HG03521 (cell line): ENCODE data around the gene TOGARAM1.

ENCODE experiments used
- ATAC-seq: cut with Tn5 transposase; IDR thresholded peaks from one replicate; pipeline ENCODE4 v1.9.1; 2021; ENCODE audit warnings: mild to moderate bottlenecking, moderate library complexity; ENCODE audit not compliant: unreplicated experiment

Gene TOGARAM1

DNA sequence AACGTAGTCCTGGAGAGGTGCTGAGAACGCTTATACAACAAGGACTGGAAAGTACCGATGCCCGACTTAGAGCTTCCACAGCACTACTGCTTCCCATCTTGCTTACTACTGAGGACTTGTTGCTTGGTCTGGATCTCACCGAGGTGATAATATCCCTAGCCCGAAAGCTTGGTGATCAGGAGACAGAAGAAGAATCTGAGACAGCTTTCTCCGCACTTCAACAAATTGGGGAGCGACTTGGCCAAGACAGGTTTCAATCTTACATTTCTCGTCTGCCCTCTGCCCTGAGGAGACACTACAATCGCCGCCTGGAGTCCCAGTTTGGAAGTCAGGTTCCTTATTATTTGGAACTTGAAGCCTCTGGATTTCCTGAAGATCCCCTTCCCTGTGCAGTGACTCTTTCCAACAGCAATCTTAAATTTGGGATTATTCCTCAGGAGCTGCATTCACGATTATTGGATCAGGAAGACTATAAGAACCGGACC, 1.1 kb downstream of the TOGARAM1 start:
- ATAC-seq: no peak

DNA sequence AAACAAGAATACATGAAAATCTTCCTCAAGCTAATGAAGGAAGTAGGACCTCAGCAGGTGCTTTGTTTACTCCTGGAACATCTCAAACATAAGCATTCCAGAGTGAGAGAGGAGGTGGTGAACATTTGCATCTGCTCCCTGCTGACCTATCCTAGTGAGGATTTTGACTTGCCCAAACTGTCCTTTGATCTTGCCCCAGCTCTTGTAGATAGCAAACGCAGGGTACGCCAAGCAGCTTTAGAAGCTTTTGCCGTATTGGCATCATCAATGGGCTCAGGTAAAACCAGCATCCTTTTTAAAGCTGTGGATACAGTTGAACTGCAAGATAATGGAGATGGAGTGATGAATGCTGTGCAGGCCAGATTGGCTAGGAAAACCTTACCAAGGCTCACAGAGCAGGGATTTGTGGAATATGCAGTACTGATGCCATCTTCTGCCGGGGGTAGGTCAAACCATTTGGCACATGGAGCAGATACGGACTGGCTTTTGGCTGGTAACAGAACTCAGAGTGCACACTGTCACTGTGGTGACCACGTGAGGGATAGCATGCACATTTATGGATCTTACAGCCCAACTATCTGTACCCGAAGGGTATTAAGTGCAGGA, 1.9 kb downstream of the TOGARAM1 start:
- ATAC-seq: no peak

DNA sequence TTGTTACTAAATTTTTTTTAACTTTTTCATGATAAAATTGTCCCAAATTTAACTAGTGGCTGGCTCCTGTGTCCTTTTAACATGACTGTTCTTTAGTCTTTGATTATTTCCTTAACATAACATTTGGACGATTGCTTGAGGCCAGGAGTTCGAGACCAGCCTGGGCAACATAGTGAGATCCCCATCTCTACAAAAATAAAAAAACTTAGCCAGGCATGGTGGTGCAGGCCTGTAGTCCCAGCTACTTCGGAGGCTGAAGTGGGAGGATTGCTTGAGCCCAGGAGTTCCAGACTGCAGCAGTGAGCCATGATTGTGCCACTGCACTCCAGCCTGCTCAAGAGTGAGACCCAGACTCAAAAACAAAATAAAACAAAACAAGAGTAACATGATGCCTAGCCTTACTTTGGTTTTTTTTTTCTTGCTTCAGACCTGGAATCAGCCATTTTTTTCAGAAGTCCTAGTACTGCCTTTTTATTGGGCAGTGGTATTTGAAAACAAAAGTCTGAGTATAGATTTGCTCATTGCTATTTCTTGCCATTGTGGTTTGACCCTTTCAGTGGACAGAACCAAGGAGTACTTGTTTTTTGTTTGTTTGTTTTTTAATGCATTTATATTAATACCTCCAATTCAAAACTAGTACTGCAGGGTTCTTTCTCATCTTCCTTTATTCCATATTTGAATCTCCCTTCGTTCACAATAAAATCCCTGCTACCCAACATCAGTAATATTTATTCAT, 4.8 kb downstream of the TOGARAM1 start:
- no peak for ATAC-seq

DNA sequence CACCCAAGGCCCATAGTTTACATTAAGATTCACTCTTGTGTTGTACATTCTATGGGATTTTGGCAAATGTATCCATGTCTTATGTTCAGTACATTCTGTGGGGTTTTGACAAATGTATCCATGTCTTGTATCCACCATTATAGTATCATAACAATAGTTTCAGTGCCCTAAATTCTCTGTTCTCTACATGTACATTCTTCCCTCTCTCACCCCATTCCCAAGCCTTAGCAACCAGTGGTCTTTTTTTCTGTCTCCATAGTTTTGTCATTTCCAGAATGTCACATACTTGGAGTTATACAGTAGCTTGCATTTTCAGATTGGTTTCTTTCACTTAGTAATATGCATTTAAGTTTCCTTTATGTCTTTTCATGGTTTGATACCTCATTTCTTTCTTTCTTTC, 6.7 kb downstream of the TOGARAM1 start:
- ATAC-seq: no peak

DNA sequence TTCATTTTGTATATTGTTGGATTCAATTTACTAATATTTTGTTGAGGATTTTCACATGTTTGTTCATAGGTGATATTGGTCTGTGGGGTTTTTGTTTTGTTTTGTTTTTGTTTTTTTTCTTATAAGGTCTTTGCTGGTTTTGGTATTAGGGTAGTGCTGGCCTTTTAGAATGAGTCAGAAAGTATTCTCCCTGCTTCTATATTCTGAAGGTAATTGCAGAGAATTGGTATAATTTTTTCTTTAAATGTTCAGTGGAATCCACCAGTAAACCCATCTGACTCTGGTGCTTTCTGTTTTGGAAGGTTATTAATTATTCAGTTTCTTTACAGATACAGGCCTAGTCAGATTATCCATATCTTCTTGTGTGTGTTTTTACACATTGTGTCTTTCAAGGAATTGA, 8.9 kb downstream of the TOGARAM1 start:
- ATAC-seq: no peak

DNA sequence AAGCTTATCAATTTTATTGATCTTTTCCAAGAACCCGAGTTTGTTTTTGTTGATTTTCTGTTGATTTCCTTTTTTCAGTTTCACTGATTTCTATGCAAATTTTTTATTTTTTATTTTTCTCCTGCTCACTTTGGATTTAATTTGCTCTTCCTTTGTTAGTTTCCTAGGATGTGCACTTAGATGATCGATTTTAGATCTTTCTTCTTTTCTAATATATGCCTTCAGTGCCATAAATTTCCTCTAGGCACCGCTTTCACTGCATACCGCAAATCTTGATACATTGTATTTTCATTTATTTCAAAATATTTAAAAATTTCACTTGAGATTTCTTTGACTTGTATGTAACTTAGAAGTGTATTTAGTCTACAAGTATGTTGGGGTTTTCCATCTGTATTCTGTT, 9.5 kb downstream of the TOGARAM1 start:
- no peak for ATAC-seq

DNA sequence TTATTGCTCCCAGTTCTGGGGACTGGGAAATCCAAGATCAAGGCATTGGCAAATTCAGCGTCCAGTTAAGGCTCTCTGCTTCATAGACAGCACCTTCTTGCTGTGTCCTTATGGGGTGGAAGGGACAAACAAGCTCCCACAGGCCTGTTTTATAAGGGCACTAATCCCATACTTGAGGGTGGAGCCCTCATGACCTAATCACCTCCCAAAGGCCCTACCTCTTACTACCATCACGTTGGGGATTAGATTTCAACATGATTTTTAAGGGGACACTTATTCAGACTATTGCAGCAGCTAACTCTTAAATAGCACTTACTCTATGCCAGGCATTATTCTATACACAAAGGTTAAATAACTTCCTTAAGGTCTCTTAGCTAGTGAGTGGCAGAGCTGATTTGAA, 17.3 kb downstream of the TOGARAM1 start:
- ATAC-seq: no peak

DNA sequence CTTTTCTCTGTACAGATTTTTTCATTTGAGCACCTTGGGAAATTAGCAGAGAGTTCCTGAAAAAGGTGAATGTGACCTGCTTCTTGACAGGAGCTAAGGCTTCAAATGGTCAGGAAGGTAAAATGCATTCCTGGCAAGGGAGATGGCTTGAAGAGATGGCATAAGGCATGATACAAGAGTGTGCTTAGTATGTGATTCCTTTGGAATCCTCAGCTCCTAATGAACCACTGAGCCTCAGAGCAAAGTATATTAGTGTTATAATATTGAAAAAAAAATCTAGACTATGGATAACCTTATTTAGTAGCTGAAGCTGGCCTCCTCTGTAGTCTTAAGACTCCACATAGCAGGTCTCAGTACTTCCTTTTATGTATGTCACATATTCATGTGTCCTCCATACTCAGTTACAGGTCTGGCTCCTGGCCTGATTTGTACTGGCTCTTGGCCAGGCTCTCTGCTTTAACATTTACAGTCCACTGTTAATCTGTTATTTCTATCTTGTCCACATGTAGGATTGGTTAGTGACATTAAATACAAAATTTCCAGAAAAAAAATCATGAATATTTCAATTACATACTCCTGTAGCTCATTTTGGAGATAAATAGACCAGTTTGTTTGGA, 17.9 kb downstream of the TOGARAM1 start:
- no peak for ATAC-seq

DNA sequence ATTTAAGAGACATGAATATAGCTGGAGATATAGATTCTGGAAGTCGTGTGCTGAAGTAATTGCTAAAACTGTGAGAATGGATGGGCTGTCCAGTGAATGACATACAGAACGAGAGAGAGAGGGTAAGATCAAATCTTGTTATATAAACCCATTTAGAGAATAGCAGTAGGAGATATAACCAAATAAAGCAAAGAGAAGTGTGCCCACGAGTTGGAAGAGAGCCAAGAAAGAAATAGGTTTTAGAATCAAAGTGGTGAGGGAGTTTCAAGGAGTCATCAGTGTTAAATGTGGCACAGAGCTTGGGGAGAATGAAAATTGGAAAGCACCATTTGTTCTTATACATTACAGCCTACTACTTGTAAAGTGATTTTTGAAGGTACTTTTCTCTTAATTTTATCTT, 19.2 kb downstream of the TOGARAM1 start:
- no peak for ATAC-seq

DNA sequence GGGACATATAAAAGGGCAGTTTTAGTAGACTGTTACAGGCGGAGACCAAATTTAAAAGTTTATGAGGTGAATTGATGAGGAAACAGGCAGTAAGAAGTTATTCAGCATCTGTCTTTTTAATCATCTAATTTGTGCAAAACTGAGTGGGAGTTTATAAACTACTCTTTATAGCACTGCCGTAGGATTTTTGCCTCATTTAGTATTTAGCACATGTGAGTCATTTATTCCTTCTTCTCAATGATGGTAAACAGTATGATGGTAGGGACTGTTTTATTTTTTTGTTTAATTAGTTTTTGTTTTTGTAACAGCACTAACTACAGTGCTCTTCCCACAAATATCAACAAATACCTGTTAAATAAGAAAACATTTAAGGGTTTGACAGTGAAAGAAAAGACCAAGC, 20.6 kb downstream of the TOGARAM1 start:
- ATAC-seq: no peak

DNA sequence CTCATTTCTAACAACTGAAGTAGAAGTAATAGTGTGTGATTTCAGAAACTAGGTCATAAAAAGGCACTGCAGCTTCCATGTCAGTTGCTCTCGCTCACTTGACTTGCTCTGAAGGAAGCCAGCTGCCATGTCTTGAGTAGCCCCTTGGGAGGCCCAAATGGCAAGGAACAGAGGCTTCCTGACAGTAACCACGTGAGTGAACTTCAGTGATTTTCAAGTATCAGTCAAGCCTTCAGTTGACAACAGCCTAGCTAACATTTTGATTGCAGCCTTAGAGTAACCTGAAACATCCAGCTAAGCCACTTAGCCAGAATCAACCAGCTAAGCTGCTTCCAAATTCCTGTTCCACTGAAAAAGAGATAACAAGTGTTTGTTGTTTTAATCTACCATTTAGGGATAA, 26.7 kb downstream of the TOGARAM1 start:
- ATAC-seq: no peak

DNA sequence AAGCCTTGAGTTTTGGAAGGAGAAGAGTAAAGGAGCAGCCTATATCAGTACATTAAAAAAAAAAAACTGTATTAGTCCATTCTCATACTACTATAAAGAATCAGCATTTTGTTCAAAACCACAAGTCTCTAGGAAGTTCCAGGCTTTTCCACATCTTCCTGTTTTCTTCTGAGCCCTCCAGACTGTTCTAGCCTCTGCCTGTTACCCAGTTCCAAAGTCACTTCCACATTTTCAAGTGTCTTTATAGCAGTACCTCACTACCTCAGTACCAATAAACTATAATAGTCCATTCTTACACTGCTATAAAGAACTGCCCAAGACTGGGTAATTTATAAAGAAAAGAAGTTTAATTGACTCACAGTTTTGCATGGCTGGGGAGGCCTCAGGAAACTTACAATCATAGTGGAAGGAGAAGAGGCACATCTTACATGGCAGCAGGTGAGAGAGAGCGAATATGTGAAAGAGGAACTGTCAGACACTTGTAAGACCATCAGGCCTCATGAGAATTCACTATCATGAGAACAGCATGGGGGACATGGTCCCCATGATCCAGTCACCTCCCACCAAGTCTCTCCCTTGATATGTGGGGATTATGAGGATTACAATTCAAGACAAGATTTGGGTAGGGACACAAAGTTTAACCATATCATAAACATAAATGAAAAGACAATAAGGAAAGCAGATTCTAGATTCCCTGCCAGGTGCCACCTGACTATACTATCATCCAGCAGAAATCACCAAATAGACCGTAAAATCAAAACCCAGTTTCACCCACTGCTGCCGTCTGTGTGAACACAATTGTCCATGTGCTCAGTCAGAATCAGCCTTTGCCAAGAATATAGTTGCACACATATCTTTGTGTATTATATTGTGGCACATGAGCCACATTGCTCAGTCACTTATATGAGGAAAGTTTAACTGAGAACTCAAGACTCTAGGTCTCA, 27.8 kb downstream of the TOGARAM1 start:
- ATAC-seq: no peak

DNA sequence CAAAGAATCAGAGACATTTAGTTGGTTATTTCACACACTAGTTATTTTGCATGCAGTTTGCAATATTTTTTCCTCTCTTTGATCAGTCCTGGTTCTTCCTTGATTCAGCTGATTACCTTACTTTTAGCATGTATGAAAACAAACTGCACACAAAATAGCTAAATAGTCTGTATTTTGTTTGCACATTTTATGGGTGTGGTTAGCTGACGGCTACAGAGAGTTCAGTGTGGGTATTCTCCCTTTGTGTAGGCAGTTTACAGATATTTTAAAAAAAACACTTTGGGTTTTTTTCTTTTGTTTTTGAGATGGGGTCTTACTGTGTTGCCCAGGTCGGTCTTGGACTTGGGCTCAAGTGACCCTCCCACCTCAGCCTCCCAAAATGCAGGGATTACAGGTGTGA, 28.5 kb downstream of the TOGARAM1 start:
- no peak for ATAC-seq

DNA sequence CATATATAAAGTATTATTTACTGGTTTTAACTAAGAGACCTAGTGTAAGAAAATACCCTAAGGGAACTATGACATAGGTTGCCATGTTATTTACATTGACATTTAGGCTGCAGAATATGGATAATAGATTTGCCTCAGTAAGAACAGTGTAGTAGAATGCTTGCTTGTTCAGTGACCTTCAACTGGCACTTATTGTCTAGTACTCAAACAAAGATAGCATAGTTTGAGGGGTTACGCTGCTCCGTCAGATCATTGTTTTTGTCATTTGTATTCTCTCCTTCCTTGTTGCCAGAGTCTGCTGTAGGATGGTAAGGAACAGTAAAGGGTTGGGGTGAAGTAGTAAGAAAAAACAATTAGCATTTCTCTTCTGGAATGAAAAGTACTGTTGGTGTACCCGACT, 33.2 kb downstream of the TOGARAM1 start:
- no peak for ATAC-seq

DNA sequence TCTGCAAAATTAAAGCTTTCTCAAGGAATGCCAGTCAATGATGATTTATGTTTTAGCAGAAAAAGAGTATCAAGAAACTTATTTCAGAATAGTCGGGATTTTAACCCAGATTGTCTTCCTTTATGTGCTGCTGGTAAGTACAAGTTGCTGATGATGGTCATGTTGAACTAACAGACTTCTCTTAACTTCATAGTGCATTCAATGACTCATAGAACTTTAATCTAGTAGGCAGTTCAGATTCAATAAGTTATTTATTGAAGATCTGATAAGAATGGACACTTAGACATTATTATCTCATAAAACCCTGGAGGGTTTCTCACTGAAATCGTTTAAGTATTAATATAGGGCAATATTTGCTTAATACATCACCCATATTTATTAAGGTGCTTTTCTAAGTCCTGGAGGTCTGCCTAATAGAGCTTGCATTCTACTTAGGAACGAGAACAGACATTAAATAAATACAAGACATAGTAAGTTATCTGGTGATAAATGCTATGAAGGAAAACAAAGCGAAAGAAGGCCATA, 33.8 kb downstream of the TOGARAM1 start:
- ATAC-seq: no peak

DNA sequence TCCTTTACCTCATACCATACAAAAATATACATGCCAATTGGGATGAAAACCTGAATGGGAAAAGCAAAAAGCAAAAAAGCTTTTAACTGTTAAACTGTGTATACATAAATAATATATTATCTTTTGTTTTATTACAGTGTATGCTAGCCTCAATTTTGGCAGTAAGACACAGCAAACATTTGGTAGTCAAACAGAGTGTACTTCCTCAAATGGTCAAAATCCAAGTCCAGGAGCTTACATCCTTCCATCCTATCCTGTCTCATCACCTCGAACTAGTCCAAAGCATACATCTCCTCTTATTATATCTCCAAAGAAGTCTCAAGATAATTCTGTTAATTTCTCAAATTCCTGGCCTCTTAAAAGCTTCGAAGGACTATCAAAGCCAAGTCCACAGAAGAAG, 41.9 kb downstream of the TOGARAM1 start:
- ATAC-seq: no peak

DNA sequence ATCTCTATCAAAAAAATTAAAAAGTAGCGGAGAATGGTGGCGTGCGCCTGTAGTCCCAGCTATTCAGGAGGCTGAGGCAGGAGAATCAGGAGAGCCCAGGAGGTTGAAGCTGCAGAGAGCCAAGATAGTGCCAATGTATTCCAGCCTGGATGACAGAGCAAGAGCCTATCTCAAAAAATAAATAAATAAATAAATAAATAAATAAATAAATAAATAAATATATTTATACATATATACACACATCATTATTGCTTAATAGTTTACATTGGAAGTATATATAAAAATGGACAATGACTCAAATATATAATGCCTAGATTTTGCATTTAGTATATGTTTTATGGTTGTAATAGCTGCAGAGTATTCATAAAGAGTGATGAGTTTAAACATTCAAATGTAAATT, 53.1 kb downstream of the TOGARAM1 start:
- ATAC-seq: no peak

DNA sequence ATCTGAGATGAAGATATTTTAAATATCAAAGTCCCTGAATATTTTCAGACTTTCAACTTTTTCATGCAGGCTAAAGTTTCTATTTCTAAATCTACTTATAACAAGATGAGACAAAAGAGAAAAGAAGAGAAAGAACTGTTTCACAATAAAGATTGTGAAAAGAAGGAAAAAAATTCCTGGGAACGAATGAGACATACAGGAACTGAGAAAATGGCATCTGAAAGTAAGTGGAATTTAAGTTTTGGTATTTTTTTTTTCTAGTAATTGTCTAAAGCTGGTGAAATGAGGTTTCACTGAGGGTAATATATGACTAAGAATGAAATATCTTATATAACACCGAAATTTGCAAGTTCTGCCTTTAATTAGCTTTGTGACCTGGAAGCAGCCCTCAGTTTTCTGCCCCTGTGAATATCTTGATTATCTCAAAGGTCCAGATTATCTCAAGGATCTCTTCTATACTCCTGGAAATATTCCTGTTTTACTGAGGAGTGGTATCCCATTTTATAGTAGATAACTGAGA, 66.2 kb downstream of the TOGARAM1 start:
- no peak for ATAC-seq

DNA sequence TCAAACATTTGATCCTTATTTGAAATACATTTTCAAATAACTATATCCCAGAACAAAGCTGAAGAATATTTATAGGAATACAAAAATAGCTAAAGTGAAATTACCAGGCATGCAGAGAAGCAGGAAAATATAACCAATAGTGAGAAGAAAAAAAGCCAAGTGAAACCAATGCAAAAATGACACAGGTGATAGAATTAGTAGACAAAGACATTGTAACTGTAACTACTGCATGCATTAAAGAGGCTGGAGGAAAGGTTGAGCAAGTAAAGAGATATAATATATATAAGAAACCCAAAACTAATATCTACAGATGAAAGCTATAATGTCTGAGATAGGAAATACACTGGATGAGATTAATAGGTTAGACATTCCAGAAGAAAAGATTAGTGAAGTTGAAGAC, 72.7 kb downstream of the TOGARAM1 start:
- ATAC-seq: no peak

DNA sequence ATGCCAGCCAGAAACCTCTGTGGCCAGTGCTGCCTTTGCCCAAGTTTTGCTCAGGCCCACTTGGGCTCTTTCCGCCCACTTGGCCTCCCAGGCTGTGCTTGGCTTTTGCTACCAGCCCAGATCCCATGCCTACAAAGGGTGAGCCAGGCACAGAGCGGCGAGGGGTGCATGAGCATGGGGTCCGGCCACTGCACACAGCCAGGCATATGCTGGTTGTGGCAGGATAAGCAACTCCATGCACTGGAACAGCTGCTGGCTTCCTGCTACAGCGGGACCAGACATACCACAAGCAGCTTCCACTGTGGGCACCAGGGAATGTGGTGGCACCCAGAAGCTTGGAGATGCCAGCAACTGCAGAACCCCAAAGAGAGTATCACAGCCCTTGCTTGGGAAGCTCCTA, 76.3 kb downstream of the TOGARAM1 start:
- no peak for ATAC-seq

DNA sequence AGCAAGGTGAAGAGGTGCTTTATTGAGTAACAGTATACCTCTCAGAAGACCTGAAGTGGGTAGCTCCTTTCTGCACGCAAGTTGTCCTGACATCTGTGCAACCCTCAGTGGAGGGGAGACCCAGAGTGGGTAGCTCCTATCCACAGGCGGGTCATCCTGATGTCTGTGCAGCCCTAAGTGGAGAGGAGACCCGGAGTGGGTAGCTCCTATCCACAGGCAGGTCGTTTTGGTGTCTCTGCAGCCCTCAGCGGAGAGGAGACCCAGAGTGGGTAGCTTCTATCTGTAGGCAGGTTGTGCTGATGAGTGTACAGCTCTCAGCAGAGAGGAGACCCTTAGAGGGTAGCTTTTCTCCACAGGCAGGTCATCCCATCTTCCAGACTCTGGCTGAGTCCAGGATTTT, 76.9 kb downstream of the TOGARAM1 start:
- ATAC-seq: no peak
